Karpas-422 (cell line): Measurements from ENCODE around the gene CDC45. TPM values are rescaled to one million over a fixed set of nuclear protein-coding genes. Genes with fewer than 3 reads are reported as not detected.

ENCODE experiments used
- DNase-seq: peaks from one replicate; pipeline ENCODE4 v3.0.0-alpha.2; 2015
- H2AFZ ChIP-seq: fragments of 200-600 bp; sonication (generic); 2 replicates; pipeline ENCODE4 v1.6.1; 2014; ENCODE audit warnings: antibody characterized with exemption, low read length, mixed read lengths
- H3K27ac ChIP-seq: fragments of 200-600 bp; sonication (generic); 2 replicates; pipeline ENCODE4 v1.5.1; 2014; ENCODE audit warnings: mild to moderate bottlenecking, low read length, moderate library complexity
- H3K27me3 ChIP-seq: fragments of 200-600 bp; sonication (generic); 2 replicates; pipeline ENCODE4 v1.6.1; 2014; ENCODE audit warnings: low read length, mixed read lengths
- H3K36me3 ChIP-seq: fragments of 200-600 bp; sonication (generic); 2 replicates; pipeline ENCODE4 v1.6.1; 2014; ENCODE audit warnings: low read length, mixed read lengths; ENCODE audit not compliant: insufficient read depth
- H3K4me1 ChIP-seq: fragments of 200-600 bp; sonication (generic); 2 replicates; pipeline ENCODE4 v1.6.1; 2014; ENCODE audit warnings: mild to moderate bottlenecking, low read length, mixed read lengths
- H3K4me2 ChIP-seq: fragments of 200-600 bp; sonication (generic); 2 replicates; pipeline ENCODE4 v1.6.1; 2014; ENCODE audit warnings: low read length, low read depth, mild to moderate bottlenecking; ENCODE audit not compliant: poor library complexity, severe bottlenecking
- H3K4me3 ChIP-seq: fragments of 200-600 bp; sonication (generic); 2 replicates; pipeline ENCODE4 v1.5.1; 2014; ENCODE audit warnings: mild to moderate bottlenecking, antibody characterized with exemption, low read length, mixed read lengths
- H3K79me2 ChIP-seq: fragments of 200-600 bp; sonication (generic); 2 replicates; pipeline ENCODE4 v1.6.1; 2014; ENCODE audit warnings: mild to moderate bottlenecking, low read length, mixed read lengths
- H3K9ac ChIP-seq: fragments of 200-600 bp; sonication (generic); 2 replicates; pipeline ENCODE4 v1.6.0; 2014; ENCODE audit warnings: low read length
- H3K9me2 ChIP-seq: fragments of 200-600 bp; sonication (generic), shearing (Covaris generic); replicated peaks from 2 replicates; pipeline ENCODE4 v1.6.0; 2014; ENCODE audit warnings: mild to moderate bottlenecking, low read length, moderate library complexity; ENCODE audit not compliant: insufficient read depth
- H3K9me3 ChIP-seq: fragments of 300-700, 200-600 bp; sonication (generic); 2 replicates; pipeline ENCODE4 v1.6.1; 2014; ENCODE audit warnings: low read length, mixed read lengths
- H4K20me1 ChIP-seq: fragments of 200-600 bp; sonication (generic); 2 replicates; pipeline ENCODE4 v1.6.1; 2014; ENCODE audit warnings: mild to moderate bottlenecking, antibody characterized with exemption, low read length, low read depth; ENCODE audit not compliant: insufficient read depth
- total RNA-seq: library from RNA; depleted of rRNA; stranded (reverse); fragments of >200 nt; shearing (Covaris generic); gene quantifications from 2 replicates; pipeline ENCODE4 v1.2.3, GENCODE V29; 2014; ENCODE audit warnings: low replicate concordance

Gene CDC45
- total RNA-seq, 1 experiment from 2014 or later = 28.1 TPM

DNA sequence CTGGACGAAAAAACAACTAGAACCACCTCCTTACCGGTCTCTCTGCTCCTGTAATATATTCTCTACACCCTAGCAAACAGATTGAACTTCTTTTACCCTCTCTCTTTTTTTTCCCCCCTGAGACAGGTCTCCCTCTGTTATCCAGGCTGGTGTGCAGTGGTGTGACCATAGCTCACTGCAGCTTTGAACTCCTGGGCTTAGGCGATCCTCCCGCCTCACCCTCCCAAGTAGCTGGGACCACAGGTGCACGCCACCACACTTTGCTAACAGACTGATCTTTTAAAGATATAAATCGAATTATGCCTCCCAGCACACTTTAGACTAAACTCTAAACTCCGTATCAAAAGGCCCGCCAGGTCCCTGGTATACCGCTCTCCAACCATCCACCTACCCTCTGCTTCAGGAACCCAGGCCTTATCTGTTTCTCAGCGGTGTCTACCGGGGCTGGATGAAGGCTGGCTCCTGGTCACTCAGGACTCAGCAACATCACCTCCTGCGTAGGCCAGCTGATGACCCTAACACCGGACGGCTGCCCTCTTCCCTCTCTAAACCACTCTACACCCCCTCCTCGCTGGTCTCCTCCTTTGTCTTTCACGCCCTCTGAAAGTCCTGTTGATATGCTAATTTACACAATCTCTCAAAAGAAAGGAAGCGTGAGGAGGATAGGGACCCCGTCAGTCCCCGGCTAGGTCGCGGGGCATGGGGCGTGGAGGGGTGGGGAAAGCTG, 33.0 kb upstream of the CDC45 start:
- no peaks in the 10 kb centered on the region for H3K27me3 ChIP-seq
- no peak overlapping the region for H2AFZ ChIP-seq
- peak overlapping the region; percentile 78 for H3K27ac ChIP-seq
- H3K9me3 ChIP-seq = no peaks in the 10 kb centered on the region
- peak overlapping the region; percentile 85 for H3K4me2 ChIP-seq
- peak overlapping the region; percentile 86 for H3K9ac ChIP-seq
- H3K4me1 ChIP-seq = peaks cover 42% of the 10 kb centered on the region
- peaks cover 64% of the 10 kb centered on the region for H3K79me2 ChIP-seq
- H3K4me3 ChIP-seq = peak overlapping the region; percentile 93
- no peak for DNase-seq
- H3K36me3 ChIP-seq = peaks cover 34% of the 10 kb centered on the region
- no peaks in the 10 kb centered on the region for H3K9me2 ChIP-seq
- H4K20me1 ChIP-seq = peaks cover 3% of the 10 kb centered on the region; the same call in 1 of the 2 replicates

DNA sequence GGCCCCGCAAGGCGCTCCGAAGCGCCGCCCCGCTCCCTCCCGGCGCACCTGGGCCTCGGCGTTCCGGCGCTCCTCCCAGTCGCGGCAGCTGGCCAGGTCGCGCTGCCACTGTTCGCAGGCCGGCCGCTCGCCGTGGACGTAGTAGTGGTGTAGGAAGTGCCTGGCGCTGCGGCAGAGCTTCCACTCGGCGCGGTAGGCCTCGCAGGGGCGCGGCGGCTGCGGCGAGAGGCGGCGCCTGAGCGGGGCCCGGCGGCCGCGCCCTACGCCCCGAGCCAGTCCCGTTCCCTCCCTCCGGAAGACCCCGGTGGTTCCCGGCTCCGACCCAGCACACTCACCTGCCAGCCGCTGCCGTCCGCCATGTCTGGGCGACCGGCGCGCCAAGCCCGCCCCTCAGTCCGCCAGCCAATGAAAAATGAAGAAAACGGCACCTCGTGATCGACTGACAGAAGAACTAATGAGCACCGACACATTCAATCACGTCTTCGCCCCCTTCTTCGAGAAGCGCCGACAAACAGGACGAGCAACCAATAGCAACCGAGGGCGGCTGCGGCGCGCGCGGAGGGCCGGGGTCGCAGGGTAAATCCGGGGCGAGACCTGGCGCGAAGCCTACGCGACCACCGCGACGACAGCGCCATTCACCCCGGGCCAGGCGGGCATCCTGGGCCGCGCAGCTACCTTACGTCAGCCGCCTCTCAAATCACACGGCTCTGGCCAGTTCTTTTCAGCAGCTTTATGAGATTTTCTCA, 32.2 kb upstream of the CDC45 start, which contains the start of gene C22orf39:
C22orf39 (minus strand) TSS at position 382 of the 746 bp plus-strand sequence; CDS start at position 359, 23 bp downstream.
- Histone ChIP-seq H3K9me2 (no peaks in the 10 kb centered on the region), H3K79me2 (peaks cover 57% of the 10 kb centered on the region), H3K27me3 (no peaks in the 10 kb centered on the region), H3K9ac (peak within 1 kb of the TSS; percentile 86), H2AFZ (0 out of 2 replicates have a peak within 1 kb of the TSS, but pooled peaks have one; percentile 16), H3K36me3 (peaks cover 35% of the 10 kb centered on the region), H3K4me1 (peaks cover 42% of the 10 kb centered on the region), H3K9me3 (no peaks in the 10 kb centered on the region), H3K27ac (peak within 1 kb of the TSS; percentile 78), H4K20me1 (no peaks in the 10 kb centered on the region; the same call in 1 of the 2 replicates), H3K4me3 (peak within 1 kb of the TSS; percentile 93), H3K4me2 (peak within 1 kb of the TSS; percentile 85)
- peak; percentile 96 for DNase-seq

DNA sequence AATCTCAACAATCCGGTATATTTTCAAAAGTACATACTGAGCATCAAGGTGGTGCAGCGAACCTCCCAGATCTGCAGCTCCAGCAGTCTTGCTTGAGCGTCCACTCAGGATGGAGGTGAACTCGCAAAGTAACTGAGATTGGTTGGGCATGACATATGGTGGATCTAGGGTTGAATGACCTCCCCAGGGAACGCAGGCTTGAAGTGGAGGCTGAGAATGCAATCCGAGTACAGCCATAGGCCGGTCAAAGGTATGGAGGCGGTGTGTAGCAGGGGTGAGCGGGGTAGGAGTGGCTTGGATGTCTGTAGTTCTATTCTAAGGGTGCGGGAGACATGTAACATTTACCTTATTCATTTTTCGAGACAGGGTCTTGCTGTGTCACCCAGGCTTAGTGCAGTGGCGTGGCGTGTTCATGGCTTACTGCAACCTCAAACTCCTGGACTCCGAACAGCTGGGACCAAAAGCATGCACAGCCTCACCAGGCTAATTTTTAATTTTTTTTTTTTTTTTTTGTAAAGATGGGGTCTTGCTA, 31.6 kb upstream of the CDC45 start:
- Histone ChIP-seq H3K4me1 (peaks cover 42% of the 10 kb centered on the region), H3K36me3 (peaks cover 38% of the 10 kb centered on the region), H2AFZ (0 out of 2 replicates have a peak overlapping the region, but pooled peaks have one; percentile 16), H3K27me3 (no peaks in the 10 kb centered on the region), H3K9me3 (no peaks in the 10 kb centered on the region), H3K4me2 (peak overlapping the region; percentile 85), H3K9me2 (no peaks in the 10 kb centered on the region), H4K20me1 (no peaks in the 10 kb centered on the region; the same call in 1 of the 2 replicates), H3K9ac (peak overlapping the region; percentile 86), H3K27ac (peak overlapping the region; percentile 78), H3K79me2 (peaks cover 51% of the 10 kb centered on the region), H3K4me3 (peak overlapping the region; percentile 93)
- DNase-seq = peak; percentile 95

- peak overlapping the region; percentile 93 for H3K4me3 ChIP-seq
These were observed 30.8 kb upstream of the CDC45 start for GRCh38 chr22:19448739-19449421.

GRCh38 chr22:19449422-19449767, 30.3 kb upstream of the CDC45 start:
- Histone ChIP-seq H3K9me2 (no peaks in the 10 kb centered on the region), H3K36me3 (peaks cover 34% of the 10 kb centered on the region), H3K4me2 (peak overlapping the region; percentile 85), H3K27me3 (no peaks in the 10 kb centered on the region), H3K9me3 (no peaks in the 10 kb centered on the region), H3K4me1 (peaks cover 41% of the 10 kb centered on the region), H3K9ac (peak overlapping the region; percentile 86), H3K4me3 (peak overlapping the region; percentile 93; the same call in 1 of the 2 replicates), H4K20me1 (no peaks in the 10 kb centered on the region; the same call in 1 of the 2 replicates), H2AFZ (no peak overlapping the region), H3K27ac (peak overlapping the region; percentile 40; the same call in 1 of the 2 replicates), H3K79me2 (peaks cover 39% of the 10 kb centered on the region)
- no peak for DNase-seq

More at GRCh38 chr22:19448739-19449421, 30.8 kb upstream of the CDC45 start:
- Histone ChIP-seq H3K79me2 (peaks cover 44% of the 10 kb centered on the region), H3K4me1 (peaks cover 42% of the 10 kb centered on the region), H3K9ac (peak overlapping the region; percentile 86), H3K9me2 (no peaks in the 10 kb centered on the region), H3K4me2 (peak overlapping the region; percentile 85), H3K27ac (peak overlapping the region; percentile 78; the same call in 1 of the 2 replicates), H2AFZ (no peak overlapping the region), H4K20me1 (no peaks in the 10 kb centered on the region; the same call in 1 of the 2 replicates), H3K27me3 (no peaks in the 10 kb centered on the region), H3K9me3 (no peaks in the 10 kb centered on the region), H3K36me3 (peaks cover 37% of the 10 kb centered on the region)
- DNase-seq = peak; percentile 56

DNA sequence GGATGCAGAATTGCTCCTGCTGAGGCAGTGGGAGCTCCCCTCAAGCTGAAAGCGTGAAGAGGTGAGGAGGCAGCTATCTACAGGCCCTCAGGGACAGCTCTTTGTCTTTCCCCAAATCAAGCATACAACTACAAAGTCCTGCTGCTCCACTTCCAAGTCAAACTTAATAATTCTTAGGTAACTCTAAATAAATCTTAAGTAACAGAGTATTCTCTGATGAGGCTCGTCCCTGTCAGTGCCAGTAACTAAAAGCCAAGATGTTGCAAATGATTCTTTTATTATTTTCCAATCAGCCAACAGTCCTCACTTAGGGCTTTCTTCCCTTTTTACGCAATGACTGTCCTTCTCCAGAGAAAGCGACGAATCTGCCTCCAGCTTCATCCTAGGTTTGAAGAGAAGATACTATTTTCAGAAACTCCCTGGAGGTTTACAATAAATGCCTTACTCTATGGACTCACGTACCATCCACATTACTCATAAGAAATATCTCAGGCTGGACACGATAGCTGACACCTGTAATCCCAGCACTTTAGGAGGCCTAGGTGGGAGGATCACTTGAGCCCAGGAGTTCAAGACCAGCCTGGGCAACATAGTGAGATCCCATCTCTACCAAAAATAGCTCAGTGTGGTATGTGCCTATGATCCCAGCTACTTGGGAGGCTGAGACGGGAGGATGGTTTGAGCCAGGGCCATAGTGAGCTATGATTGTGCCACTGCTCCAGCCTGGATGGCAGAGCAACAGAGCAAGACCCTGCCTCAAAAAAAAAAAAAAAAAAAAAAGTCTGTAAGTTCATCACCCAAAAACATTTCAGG, 29.2 kb upstream of the CDC45 start:
- H3K9ac ChIP-seq = no peak overlapping the region
- no peak overlapping the region for H3K4me3 ChIP-seq
- no peaks in the 10 kb centered on the region for H3K9me3 ChIP-seq
- H3K36me3 ChIP-seq = peaks cover 41% of the 10 kb centered on the region; the same call in 1 of the 2 replicates
- H3K4me1 ChIP-seq = peaks cover 36% of the 10 kb centered on the region
- no peak for DNase-seq
- peaks cover 27% of the 10 kb centered on the region for H3K79me2 ChIP-seq
- H3K4me2 ChIP-seq = no peak overlapping the region
- peak overlapping the region; percentile 40; the same call in 1 of the 2 replicates for H3K27ac ChIP-seq
- H3K27me3 ChIP-seq = no peaks in the 10 kb centered on the region
- no peaks in the 10 kb centered on the region; the same call in 1 of the 2 replicates for H4K20me1 ChIP-seq
- no peaks in the 10 kb centered on the region for H3K9me2 ChIP-seq
- no peak overlapping the region for H2AFZ ChIP-seq

- H2AFZ ChIP-seq = no peak overlapping the region
- H3K27me3 ChIP-seq = no peaks in the 10 kb centered on the region
- no peak overlapping the region for H3K4me3 ChIP-seq
- no peak overlapping the region for H3K4me2 ChIP-seq
- peaks cover 46% of the 10 kb centered on the region; the same call in 1 of the 2 replicates for H3K36me3 ChIP-seq
- peaks cover 28% of the 10 kb centered on the region for H3K4me1 ChIP-seq
- peaks cover 17% of the 10 kb centered on the region for H3K79me2 ChIP-seq
- H3K27ac ChIP-seq = no peak overlapping the region
- H3K9me3 ChIP-seq = no peaks in the 10 kb centered on the region
- H3K9me2 ChIP-seq = no peaks in the 10 kb centered on the region
- H3K9ac ChIP-seq = no peak overlapping the region
- no peaks in the 10 kb centered on the region; the same call in 1 of the 2 replicates for H4K20me1 ChIP-seq
- DNase-seq = no peak
These were observed 28.1 kb upstream of the CDC45 start for GRCh38 chr22:19451570-19451969.
